RKO (cell line): ENCODE data around the gene TNK1.

Experiments used
- DNase-seq: peaks from one replicate; pipeline ENCODE4 v3.0.0-alpha.2; 2016; ENCODE audit warnings: low spot score

The TNK1 gene

GRCh38 chr17:7392696-7393612, 12.1 kb downstream of the TNK1 start:
- no peak for DNase-seq

- DNase-seq: peak; percentile 35
Measured at GRCh38 chr17:7393613-7394451, 12.9 kb downstream of the TNK1 start.

GRCh38 chr17:7394452-7395191, 13.7 kb downstream of the TNK1 start, which contains the start of gene PLSCR3:
Gene PLSCR3, minus strand, starts transcription at chr17:7394525. Its CDS starts 415 bp downstream, at chr17:7394110.
- peak; percentile 86 for DNase-seq

- no peak for DNase-seq
Measured at GRCh38 chr17:7396147-7396546, 15.3 kb downstream of the TNK1 start.

- no peak for DNase-seq
Measured at GRCh38 chr17:7398612-7399011, 17.7 kb downstream of the TNK1 start.

- DNase-seq: no peak
Measured at GRCh38 chr17:7403043-7403726, 22.3 kb downstream of the TNK1 start.

- DNase-seq: peak; percentile 81
Measured at GRCh38 chr17:7403727-7403976, 22.8 kb downstream of the TNK1 start.

- DNase-seq: peak; percentile 99
Measured at GRCh38 chr17:7403977-7404736, 23.3 kb downstream of the TNK1 start, which contains the start of gene TMEM256. Gene TMEM256, minus strand, starts transcription at chr17:7404097. Its CDS starts 13 bp downstream, at chr17:7404084.

- DNase-seq: peak; percentile 19
Measured at GRCh38 chr17:7404737-7405349, 24.0 kb downstream of the TNK1 start.

- peak; percentile 30 for DNase-seq
Measured at GRCh38 chr17:7405350-7406234, 24.7 kb downstream of the TNK1 start.

GRCh38 chr17:7406235-7406825, 25.4 kb downstream of the TNK1 start:
- no peak for DNase-seq

GRCh38 chr17:7407082-7407481, 26.2 kb downstream of the TNK1 start:
- no peak for DNase-seq

- DNase-seq: no peak
Measured at GRCh38 chr17:7407485-7408251, 26.8 kb downstream of the TNK1 start, which contains the start of gene NLGN2. Gene NLGN2, plus strand, starts transcription at chr17:7407845. Its CDS starts 411 bp downstream, at chr17:7408256.

- DNase-seq: no peak
Measured at GRCh38 chr17:7408252-7408727, 27.4 kb downstream of the TNK1 start.

GRCh38 chr17:7408863-7409262, 28.0 kb downstream of the TNK1 start:
- DNase-seq: no peak

GRCh38 chr17:7409716-7410115, 28.8 kb downstream of the TNK1 start:
- DNase-seq: no peak

- no peak for DNase-seq
Measured at GRCh38 chr17:7410634-7411426, 29.9 kb downstream of the TNK1 start.
